ENCODE data around the gene KDM5C. TPM values are rescaled to one million over a fixed set of nuclear protein-coding genes. Genes with fewer than 3 reads are reported as not detected.

The KDM5C gene
- polyA plus RNA-seq, 12 donors: 32.1 to 63.2 (median 41.4) TPM; not detected in 1

GRCh38 chrX:53253293-53254020 lies 28.4 kb upstream of the KDM5C start:
- DNase-seq: no peak

GRCh38 chrX:53251307-53251706 lies 26.3 kb upstream of the KDM5C start:
- no peak for DNase-seq

- DNase-seq: no peak
These were observed 25.5 kb upstream of the KDM5C start for GRCh38 chrX:53250556-53250955.

GRCh38 chrX:53249408-53250042 lies 24.5 kb upstream of the KDM5C start:
- DNase-seq: no peak

- no peak for DNase-seq
These were observed 22.9 kb upstream of the KDM5C start for GRCh38 chrX:53247928-53248327.

- no peak for DNase-seq
These were observed 21.2 kb upstream of the KDM5C start for GRCh38 chrX:53246231-53246630.

GRCh38 chrX:53244610-53245009 lies 19.6 kb upstream of the KDM5C start:
- DNase-seq: no peak

- DNase-seq: no peak
These were observed 17.3 kb upstream of the KDM5C start for GRCh38 chrX:53242310-53242709.

GRCh38 chrX:53241558-53241957 lies 16.6 kb upstream of the KDM5C start:
- DNase-seq: no peak

GRCh38 chrX:53239474-53239873 lies 14.5 kb upstream of the KDM5C start:
- DNase-seq: no peak

GRCh38 chrX:53237056-53237455 lies 12.0 kb upstream of the KDM5C start:
- no peak for DNase-seq

GRCh38 chrX:53236025-53236679 lies 11.1 kb upstream of the KDM5C start:
- DNase-seq: no peak

- DNase-seq: no peak
These were observed 10.6 kb upstream of the KDM5C start for GRCh38 chrX:53235566-53235965.

- no peak for DNase-seq
These were observed 9.5 kb upstream of the KDM5C start for GRCh38 chrX:53234484-53234883.

- no peak for DNase-seq
These were observed 8.5 kb upstream of the KDM5C start for GRCh38 chrX:53233536-53233935.

- no peak for DNase-seq
These were observed 5.1 kb upstream of the KDM5C start for GRCh38 chrX:53230116-53230515.

GRCh38 chrX:53227224-53227765 lies 2.3 kb upstream of the KDM5C start:
- DNase-seq: no peak

- DNase-seq: no peak
These were observed 800 bp downstream of the KDM5C start for GRCh38 chrX:53223955-53224859.

GRCh38 chrX:53223068-53223693 lies 1.8 kb downstream of the KDM5C start:
- no peak for DNase-seq

- DNase-seq: no peak
These were observed 13.5 kb downstream of the KDM5C start for GRCh38 chrX:53211391-53211978.

GRCh38 chrX:53196678-53197077 lies 28.3 kb downstream of the KDM5C start:
- DNase-seq: no peak

Measured in muscle of arm (tissue), 12 donors.